AG04449 (cell line): Measurements from ENCODE around the gene CRK.

ENCODE experiments used
- CTCF ChIA-PET: fragments of 350-600 bp; formaldehyde crosslinking; extraction: SDS; loops from one replicate; lab custom pipeline; 2021; ENCODE audit warnings: antibody characterized with exemption; lab: Yijun Ruan, JAX
- POLR2A ChIA-PET: fragments of 400-600, 350-600 bp; formaldehyde crosslinking; extraction: SDS; loops from one replicate; lab custom pipeline; 2020; ENCODE audit warnings: antibody characterized with exemption, inconsistent platforms; lab: Yijun Ruan, JAX
- DNase-seq: peaks from one replicate; pipeline ENCODE4 v3.0.0-alpha.2; 2010; ENCODE audit warnings: low read depth, low spot score
- H3K4me3 ChIP-seq: 2 replicates; pipeline ENCODE4 v1.5.1; 2011; ENCODE audit warnings: low read depth, mild to moderate bottlenecking, control low read depth, low read length
- TF ChIP-seq, protein P1 (sequence below): IDR thresholded peaks from one replicate; pipeline ENCODE4 v1.5.1; 2011; ENCODE audit warnings: mild to moderate bottlenecking, moderate library complexity, low read length, control low read depth, inconsistent platforms; ENCODE audit not compliant: insufficient read depth; ENCODE audit errors: missing control alignments

Gene CRK

DNA sequence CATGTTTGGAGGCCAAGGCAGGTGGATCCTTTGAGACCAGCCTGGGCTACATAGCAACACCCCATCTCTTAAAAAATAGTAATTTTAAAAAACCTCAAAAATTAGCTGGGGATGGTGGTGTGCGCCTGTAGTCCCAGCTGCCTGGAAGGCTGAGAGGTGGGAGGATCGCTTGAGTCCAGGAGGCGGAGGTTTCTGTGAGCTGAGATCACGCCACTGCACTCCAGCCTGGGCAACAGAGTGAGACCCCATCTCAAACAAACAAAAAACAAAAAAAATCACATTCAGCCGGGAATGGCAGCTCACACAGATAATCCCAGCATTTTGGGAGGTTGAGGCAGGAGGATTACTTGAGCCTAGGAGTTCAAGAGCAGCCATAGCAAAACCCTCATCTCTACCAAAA is 39.6 kb downstream of the CRK start:
- H3K4me3 ChIP-seq, result no peak overlapping the region
- ChIA-PET CTCF (no interaction called here), POLR2A (no interaction called here)
- no peak for DNase-seq
- TF ChIP-seq, protein P1, sequence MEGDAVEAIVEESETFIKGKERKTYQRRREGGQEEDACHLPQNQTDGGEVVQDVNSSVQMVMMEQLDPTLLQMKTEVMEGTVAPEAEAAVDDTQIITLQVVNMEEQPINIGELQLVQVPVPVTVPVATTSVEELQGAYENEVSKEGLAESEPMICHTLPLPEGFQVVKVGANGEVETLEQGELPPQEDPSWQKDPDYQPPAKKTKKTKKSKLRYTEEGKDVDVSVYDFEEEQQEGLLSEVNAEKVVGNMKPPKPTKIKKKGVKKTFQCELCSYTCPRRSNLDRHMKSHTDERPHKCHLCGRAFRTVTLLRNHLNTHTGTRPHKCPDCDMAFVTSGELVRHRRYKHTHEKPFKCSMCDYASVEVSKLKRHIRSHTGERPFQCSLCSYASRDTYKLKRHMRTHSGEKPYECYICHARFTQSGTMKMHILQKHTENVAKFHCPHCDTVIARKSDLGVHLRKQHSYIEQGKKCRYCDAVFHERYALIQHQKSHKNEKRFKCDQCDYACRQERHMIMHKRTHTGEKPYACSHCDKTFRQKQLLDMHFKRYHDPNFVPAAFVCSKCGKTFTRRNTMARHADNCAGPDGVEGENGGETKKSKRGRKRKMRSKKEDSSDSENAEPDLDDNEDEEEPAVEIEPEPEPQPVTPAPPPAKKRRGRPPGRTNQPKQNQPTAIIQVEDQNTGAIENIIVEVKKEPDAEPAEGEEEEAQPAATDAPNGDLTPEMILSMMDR, result no peak

DNA sequence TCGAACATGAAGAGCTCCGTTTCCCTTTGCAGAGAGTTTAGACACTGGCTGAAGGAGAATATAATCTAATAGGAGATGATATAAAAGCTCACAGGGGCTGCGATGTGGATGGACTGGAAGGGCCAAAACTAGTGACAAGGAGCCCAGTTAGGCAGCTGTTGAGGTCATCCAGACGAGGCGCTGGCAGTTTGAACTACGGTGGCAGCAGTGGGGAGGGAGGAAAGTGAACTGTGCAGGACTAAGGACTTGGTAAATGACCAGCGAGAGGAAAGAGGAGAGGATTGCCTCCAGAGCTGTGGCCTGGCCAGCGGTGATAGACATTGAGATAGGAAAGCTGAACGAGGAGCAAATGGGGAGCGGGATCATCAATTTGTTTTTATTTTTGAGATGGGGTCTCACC is 41.4 kb downstream of the CRK start:
- CTCF ChIA-PET, result no interaction called here
- DNase-seq, result no peak

GRCh38 chr17:1414001-1414574 is 41.9 kb downstream of the CRK start:
- ChIA-PET POLR2A (interaction anchor here (0.9 to 1.1 kb wide), 2 partner anchors 14 to 16 kb away, joined by 3 read pairs; partner anchors contain the start of gene YWHAE), CTCF (interaction anchor here (1.2 to 1.9 kb wide), 2 partner anchors 13 to 49 kb away, joined by 4 to 6 read pairs; no protein-coding TSS in a partner anchor)
- H3K4me3 ChIP-seq, result no peak overlapping the region
- TF ChIP-seq, protein P1, result no peak
- DNase-seq, result no peak

More for the DNA sequence above, 41.4 kb downstream of the CRK start:
- POLR2A ChIA-PET, result interaction anchor here (0.9 kb wide), 1 partner anchor 17 kb away, joined by 3 read pairs; no protein-coding TSS in a partner anchor
- TF ChIP-seq, protein P1, result no peak
- no peak overlapping the region for H3K4me3 ChIP-seq

DNA sequence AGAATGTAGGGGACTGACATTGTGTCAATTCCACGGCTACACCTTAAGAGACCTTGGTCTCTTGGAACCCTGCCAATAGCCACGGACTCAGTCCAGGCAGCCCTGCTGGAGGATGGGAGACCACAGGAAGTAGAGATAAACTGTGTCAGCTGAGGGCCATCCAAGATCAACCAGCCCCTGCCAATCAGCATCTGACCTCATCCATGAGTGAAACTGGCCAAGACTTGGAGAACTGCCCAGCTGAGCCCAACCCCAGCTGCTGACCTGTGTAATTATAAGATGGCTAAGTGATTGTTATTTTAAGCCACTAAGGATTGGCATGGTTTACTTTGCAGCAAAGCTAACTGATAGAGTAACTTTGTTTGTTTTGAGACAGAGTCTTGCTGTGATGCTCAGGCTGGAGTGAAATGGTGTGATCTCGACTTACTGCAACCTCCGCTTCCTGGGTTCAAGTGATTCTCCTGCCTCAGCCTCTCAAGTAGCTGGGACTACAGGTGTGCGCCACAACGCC is 42.7 kb downstream of the CRK start:
- TF ChIP-seq, protein P1, result no peak
- no peak for DNase-seq
- ChIA-PET POLR2A (interaction anchor here (0.6 to 1.1 kb wide), 2 partner anchors 13 to 14 kb away, joined by 3 read pairs; partner anchors contain the start of gene YWHAE), CTCF (interaction anchor here (1.2 to 1.9 kb wide), 2 partner anchors 12 to 48 kb away, joined by 4 to 6 read pairs; no protein-coding TSS in a partner anchor)
- H3K4me3 ChIP-seq, result no peak overlapping the region

DNA sequence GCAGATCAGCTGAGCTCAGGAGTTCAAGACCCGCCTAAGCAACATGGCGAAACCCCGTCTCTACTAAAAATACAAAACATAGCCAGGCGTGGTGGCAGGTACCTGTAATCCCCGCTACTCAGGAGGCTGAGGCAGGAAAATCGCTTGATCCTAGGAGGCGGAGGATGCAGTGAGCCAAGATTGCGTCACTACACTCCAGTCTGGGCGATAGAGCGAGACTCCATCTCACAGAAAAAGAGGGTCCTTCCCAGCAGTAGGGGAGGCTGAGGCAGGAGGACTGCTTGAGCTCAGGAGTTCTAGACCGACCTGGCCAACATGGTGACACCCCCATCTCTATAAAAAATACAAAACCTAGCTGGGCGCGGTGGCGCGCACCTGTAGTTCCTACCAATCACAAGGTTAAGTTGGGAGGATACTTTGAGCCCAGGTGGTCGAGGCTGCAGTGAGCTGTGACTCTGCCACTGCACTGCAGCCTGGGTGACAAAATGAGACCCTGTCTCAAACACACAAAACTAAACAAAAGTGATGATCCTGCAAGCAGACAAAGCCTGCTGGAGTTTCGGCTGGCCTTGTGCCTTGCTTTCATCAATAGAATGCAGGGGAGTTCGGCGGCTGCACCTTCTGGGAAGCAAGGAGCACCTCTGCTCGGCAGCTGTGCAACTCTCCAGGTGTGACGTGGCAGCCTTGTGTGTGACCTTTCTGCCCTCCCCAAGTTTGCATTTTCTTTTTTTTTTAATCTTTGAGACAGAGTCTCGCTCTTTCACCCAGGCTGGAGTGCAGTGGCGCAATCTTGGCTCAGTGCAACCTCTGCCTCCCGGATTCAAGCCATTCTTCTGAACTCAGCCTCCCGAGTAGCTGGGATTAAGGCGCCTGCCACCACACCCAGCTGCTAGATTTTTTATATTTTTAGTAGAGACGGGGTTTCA is 43.6 kb downstream of the CRK start:
- TF ChIP-seq, protein P1, result no peak
- ChIA-PET CTCF (interaction anchor here (1.2 to 1.9 kb wide), 2 partner anchors 11 to 47 kb away, joined by 4 to 6 read pairs; no protein-coding TSS in a partner anchor), POLR2A (interaction anchor here (0.6 to 1.1 kb wide), 2 partner anchors 12 to 15 kb away, joined by 3 read pairs; partner anchors contain the start of gene YWHAE)
- H3K4me3 ChIP-seq, result no peak overlapping the region
- DNase-seq, result no peak

DNA sequence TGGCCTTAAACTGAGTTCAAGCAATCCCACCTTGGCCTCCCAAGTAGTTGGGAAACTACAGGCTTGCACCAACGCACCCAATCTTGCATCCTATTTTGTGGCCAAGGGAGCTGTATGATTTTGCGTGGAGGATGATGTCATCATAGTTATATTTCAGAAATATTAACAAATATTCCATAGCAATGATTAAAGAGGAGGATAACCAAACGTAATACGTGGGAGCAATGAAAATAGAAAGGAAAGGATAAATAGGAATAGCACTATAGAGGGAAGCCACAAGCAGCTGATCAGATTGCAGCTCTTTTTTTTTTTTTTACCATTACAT is 53.8 kb downstream of the CRK start:
- no peak for DNase-seq
- TF ChIP-seq, protein P1, result no peak
- CTCF ChIA-PET, result interaction anchor here (1.9 kb wide), 1 partner anchor 37 kb away, joined by 6 read pairs; no protein-coding TSS in a partner anchor
- POLR2A ChIA-PET, result no interaction called here
- H3K4me3 ChIP-seq, result no peak overlapping the region
